Transverse colon (tissue), 4 donors: ENCODE data around the gene CTNND2.

Experiments
- POLR2A ChIP-seq: fragments of 450-650 bp; IDR thresholded peaks from one replicate; pipeline ENCODE4 v1.6.1; 2016; ENCODE audit warnings: antibody characterized with exemption, mild to moderate bottlenecking, moderate library complexity
- POLR2AphosphoS5 ChIP-seq, 3 donors: sonication (generic); formaldehyde crosslinking; IDR thresholded peaks; one replicate each; pipeline ENCODE4 v1.6.1; 2016; ENCODE audit warnings: antibody characterized with exemption in 3 of 3
- TF ChIP-seq, protein P1 (sequence below), 5 experiments: fragments of 200-600 bp in 3 of 5; fragments of 450-650 bp in 2 of 5; sonication (generic) in 3 of 5; IDR thresholded peaks; 1 replicate in 2 of 5; 2 replicates in 3 of 5; pipeline ENCODE4 v1.5.1; 2016 to 2017; ENCODE audit warnings: antibody characterized with exemption in 5 of 5, inconsistent platforms in 3 of 5, mild to moderate bottlenecking in 2 of 5, moderate library complexity in 1 of 5

DNA sequence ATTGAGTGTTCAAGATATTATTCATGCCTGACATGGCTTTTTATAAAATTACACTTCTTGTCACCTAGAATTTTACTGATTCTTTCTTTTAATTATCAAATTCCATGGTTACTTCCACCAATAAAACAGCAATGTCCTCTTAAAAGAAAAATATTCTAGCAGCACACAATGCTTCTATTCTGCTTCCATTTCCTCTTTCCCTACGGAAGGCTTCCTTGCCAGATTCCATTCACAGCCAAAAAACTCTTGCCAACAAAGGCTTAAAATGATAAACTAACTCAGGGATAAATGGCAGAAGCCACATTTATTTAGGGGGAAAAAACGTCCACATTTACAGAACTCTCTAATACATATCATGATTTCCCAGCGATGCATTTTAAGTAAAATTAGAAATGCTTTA, 111.6 kb downstream of the CTNND2 start:
- TF ChIP-seq, protein P1, sequence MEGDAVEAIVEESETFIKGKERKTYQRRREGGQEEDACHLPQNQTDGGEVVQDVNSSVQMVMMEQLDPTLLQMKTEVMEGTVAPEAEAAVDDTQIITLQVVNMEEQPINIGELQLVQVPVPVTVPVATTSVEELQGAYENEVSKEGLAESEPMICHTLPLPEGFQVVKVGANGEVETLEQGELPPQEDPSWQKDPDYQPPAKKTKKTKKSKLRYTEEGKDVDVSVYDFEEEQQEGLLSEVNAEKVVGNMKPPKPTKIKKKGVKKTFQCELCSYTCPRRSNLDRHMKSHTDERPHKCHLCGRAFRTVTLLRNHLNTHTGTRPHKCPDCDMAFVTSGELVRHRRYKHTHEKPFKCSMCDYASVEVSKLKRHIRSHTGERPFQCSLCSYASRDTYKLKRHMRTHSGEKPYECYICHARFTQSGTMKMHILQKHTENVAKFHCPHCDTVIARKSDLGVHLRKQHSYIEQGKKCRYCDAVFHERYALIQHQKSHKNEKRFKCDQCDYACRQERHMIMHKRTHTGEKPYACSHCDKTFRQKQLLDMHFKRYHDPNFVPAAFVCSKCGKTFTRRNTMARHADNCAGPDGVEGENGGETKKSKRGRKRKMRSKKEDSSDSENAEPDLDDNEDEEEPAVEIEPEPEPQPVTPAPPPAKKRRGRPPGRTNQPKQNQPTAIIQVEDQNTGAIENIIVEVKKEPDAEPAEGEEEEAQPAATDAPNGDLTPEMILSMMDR (IDR thresholded peaks at IDR 0.05), result no peak
- TF ChIP-seq POLR2A (no peak), POLR2AphosphoS5 (IDR thresholded peaks at IDR 0.05) (no peak)
